ENCODE data around the gene COBL.
"Not testable (repeated sequence)": the region's sequence is repeated elsewhere in the genome, so short reads cannot be mapped to it uniquely, and the experiment has no call there.

The COBL gene

DNA sequence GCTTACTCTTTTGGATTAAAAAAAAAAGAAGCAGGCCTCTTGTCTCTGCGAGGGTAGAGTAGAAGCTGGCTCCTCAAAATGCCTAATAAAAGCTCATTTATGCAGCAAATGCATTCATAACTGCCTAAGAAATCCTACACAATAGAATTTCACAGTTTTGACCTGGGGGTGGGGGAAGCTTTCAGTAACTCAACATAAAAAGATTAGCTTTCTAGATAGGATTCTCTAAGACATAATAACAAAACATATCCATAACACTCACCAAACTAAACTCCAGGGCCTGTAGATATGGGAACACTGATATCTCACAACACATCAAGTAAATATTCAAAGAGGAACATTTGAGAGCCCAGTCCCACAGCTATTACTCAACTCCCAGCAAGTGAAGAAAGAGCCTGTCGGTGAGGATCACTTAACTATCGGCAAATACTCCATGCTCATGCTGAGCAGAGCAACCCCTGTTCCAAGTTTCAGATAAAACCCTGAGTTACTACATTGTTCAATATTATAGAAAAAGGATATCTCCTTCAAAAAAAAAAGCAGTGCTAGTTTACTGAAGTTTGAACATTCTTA is 88.1 kb downstream of the COBL start:
- FAIRE-seq, result no peak

DNA sequence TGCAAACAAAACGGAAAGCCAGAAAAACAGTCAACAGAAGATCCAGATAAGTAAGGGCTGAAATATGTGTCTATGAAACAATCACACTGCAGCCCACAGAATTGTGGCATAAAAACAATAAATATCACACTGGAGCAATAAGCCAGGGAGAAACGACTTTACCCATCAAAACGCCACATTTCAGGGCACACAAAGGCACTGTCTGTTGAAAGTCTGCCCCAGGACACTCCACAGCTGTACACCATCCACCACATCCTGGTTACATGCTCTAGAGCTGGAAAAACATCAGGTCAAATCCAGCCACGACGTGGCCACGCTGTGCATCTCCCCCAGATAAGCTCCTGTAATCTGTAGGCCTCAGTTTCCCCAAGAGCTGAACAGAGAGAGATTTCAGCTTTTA is 88.7 kb downstream of the COBL start:
- no peak for FAIRE-seq

DNA sequence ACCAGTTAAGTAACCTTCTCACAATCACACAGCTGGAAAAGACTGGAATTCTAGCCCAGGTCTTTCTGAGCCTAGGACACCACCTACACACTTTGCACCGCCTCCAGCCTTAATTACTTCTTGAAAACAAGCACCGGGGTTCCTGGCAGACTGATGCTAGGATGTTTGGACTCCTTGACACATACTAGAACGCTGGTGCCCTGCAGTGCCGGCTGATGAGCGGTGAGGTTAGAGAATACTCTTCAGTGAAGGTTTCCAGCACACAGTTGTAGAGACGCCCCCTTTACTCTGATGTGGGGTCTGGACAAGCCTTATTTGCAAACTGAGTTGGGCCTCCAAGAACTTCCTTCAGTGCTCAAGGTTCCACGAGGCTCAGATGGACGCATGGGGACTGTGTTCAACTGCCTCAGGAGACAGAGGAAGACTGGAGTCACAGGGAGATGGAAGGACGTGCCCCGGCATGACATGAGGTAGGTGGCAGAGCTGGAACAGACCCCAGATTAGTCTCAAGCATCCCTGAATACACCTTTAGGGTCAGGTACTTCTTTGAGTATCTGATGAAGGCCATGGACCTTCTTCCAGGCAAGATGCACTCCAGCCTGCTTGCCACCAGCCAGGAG is 89.6 kb downstream of the COBL start:
- no peak for FAIRE-seq

- no peak for FAIRE-seq
Measured at GRCh38 chr7:51226063-51226755, 90.4 kb downstream of the COBL start.

- FAIRE-seq, result peak; percentile 27
Measured at GRCh38 chr7:51224811-51225595, 91.6 kb downstream of the COBL start.

DNA sequence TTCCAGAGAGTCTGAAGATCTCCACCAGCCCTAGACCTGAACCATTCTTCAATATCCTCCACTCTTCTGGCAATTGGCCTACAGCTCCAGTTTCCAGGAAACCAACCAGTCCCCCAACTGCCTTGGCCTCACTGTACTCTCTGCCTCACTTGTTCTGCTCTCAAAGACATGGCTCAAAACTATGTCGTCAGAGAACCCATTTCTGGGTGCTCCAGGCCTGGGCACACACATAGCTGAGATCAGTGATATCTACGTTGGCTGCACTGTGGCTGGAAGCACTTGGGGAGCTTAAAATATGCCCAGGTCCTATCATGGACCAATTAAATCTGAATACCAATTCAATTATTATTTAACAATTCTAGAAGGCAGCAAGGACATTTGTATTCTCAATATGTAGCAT is 93.1 kb downstream of the COBL start:
- no peak for FAIRE-seq

GRCh38 chr7:51222916-51223315 is 93.7 kb downstream of the COBL start:
- FAIRE-seq, result no peak

DNA sequence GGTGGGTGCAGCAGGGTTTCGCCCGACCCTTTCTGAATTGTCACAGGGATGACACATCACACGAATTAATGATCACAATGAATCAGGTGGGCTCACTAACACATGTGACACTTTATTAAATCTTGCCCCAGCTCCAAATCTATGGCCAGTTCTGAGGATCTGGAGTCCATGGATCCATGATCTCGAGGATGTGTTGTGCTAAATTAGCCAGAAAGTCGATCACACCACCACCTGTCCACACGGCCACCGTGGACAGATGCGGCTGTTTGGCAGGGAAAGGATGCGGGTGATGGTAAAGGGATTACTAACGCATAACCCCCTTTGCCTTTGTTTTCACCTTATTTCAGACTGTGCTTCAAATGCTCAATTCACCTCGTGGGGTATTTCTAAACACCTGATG is 96.4 kb downstream of the COBL start:
- FAIRE-seq, result no peak

GRCh38 chr7:51219261-51219988 is 97.2 kb downstream of the COBL start:
- no peak for FAIRE-seq

DNA sequence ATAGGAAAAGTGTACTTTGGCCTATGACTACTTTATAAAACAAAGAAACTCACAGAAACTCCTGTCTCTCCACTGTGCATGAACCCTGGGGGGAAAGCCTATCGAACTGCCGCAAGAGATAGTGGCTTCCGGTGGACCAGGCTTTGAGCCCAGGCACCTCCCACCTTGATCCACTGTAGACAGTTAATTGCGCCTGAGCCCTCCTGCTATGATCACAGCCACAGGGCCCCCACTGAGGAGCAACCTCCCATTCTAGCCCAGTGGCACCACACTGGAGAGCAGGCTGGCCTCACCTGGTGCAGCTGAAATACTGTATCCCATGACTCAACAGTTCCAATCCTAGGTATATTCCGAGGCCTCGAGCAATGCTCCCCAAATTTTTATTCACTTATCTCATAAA is 98.8 kb downstream of the COBL start:
- no peak for FAIRE-seq

DNA sequence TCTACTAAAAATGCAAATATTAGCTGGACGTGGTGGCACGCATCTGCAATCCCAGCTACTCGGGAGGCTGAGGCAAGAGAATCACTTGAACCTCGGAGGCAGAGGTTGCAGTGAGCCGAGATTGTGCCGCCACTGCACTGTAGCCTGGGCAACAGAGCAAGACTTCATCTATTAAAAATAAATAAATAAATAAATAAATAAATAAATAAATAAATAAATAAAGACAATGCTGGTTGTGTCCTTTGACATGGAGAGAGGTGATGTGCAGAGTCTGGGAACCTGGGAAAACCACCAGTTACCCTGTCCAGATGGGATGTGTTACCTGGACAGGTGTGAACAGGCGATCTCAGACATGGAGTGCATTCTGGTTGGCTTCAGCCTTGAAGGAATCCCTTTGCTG is 102.5 kb downstream of the COBL start:
- no peak for FAIRE-seq

GRCh38 chr7:51213618-51214017 is 103.0 kb downstream of the COBL start:
- no peak for FAIRE-seq

- no peak for FAIRE-seq
Measured at GRCh38 chr7:51210766-51211165, 105.8 kb downstream of the COBL start.

DNA sequence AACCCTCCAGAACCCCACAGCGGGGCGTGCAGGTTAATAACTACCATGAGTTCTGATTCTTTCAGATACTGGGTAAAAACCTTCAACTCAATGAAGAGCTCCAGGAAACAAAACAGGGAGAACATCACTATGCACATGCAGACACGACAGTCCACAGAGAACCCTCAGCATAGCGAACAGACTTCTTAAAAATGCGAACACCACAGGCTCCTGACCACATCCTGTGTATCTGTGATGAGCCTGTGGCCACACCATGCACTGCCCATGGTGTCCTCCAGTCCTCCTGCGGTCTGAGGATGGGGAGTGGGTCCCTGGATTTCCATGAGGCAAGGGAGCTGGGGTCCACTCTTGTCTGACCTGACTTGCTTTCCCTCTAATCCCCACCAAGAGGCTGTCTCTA is 107.2 kb downstream of the COBL start:
- FAIRE-seq, result no peak

- not testable (repeated sequence) for FAIRE-seq
Measured at GRCh38 chr7:51208125-51208524, 108.5 kb downstream of the COBL start.

- no peak for FAIRE-seq
Measured at GRCh38 chr7:51198654-51199053, 118.0 kb downstream of the COBL start.

GRCh38 chr7:51190969-51191368 is 125.6 kb downstream of the COBL start:
- no peak for FAIRE-seq

DNA sequence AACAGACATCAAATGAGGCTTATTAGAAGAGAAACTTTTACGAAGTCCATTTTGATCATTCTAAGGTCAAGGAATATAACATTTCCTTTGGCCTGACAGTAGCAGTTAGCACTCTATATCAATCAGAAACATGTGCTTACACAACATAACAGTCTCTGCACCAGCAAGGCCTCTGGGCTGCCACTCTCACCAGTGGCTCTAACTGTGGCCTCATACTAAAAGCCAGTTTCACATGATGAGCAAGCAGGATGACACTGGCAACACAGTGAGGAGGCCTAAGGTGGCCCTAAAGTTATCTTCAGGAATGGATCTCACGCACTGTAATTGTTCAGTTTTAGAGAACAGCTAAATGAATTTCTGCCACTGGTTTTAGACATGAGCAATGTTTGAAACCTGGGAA is 126.8 kb downstream of the COBL start:
- no peak for FAIRE-seq

- FAIRE-seq, result no peak
Measured at GRCh38 chr7:51188987-51189386, 127.6 kb downstream of the COBL start.

- no peak for FAIRE-seq
Measured at GRCh38 chr7:51187941-51188340, 128.7 kb downstream of the COBL start.

- no peak for FAIRE-seq
Measured at GRCh38 chr7:51186531-51186930, 130.1 kb downstream of the COBL start.

GRCh38 chr7:51182636-51183166 is 133.9 kb downstream of the COBL start:
- FAIRE-seq, result no peak

GRCh38 chr7:51180092-51180491 is 136.5 kb downstream of the COBL start:
- FAIRE-seq, result no peak
